Islet of Langerhans (tissue), 1 donor: Measurements from ENCODE around the gene AFAP1L2.

ENCODE experiments used
- FAIRE-seq: peaks from one replicate; lab custom pipeline; 2011; peaks lifted over from hg19 to GRCh38; lab: Jason Lieb, UNC

AFAP1L2 gene

GRCh38 chr10:114408968-114409444, 4.7 kb upstream of the AFAP1L2 start:
- FAIRE-seq, result no peak

DNA sequence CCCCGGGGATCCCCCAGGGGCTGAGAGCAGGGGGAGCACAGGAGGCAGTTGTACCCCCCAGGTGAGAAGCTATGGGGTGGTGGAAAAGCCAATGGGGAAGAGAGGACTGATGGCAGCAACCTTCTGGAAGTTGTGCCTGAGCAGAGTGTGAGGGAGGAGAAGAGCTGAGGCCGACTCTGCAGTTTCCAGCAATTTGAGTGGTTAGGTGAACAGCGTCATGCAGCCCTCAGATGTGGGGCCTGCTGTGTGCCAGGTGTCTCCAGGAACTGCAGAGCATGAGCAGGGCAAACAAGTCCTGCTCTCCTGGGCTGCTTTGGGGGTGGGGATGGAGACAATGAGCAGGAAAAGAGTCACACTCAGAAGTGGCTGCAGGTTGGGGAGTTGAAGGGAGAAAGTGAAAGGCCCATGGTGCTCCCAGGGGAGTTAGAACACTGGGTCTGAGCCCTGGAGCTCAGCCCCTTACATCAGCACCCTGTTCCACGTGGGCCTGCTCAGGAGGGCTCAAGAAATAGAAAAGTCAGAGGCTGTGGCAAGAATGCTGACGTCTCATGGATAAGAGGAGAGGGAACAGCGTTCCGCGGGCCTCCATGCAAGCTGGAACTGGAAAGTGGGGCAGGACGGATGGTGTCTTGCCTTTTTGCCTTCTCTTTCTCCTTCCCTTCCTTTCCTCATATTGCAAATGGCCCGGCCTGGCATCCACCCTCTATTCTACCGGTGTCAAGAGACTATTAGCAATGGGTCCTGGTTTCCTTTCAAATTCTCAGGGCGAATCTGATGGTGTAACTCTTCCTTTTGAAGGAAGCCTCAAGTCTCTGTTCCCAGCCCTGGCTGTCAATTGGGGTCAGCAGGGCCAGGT, 4.0 kb upstream of the AFAP1L2 start:
- no peak for FAIRE-seq

GRCh38 chr10:114406455-114406854, 2.2 kb upstream of the AFAP1L2 start:
- FAIRE-seq, result no peak

DNA sequence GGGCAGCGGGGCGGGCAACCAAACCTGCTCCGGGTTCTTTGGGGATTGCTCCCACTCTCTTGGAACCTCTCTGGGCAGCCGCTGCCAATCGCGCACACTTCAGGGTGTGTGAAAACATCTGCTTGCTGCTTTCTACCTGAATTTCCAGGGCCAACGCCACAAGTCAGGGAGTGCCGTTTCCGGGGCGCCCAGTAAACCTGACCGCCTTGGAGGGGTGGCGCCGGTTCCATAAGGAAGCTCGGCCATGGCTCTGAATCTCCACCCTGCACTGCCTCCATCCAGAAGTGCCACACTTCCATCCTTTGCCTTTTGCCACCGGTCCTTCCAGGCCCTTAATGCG, 679 bp upstream of the AFAP1L2 start:
- no peak for FAIRE-seq

DNA sequence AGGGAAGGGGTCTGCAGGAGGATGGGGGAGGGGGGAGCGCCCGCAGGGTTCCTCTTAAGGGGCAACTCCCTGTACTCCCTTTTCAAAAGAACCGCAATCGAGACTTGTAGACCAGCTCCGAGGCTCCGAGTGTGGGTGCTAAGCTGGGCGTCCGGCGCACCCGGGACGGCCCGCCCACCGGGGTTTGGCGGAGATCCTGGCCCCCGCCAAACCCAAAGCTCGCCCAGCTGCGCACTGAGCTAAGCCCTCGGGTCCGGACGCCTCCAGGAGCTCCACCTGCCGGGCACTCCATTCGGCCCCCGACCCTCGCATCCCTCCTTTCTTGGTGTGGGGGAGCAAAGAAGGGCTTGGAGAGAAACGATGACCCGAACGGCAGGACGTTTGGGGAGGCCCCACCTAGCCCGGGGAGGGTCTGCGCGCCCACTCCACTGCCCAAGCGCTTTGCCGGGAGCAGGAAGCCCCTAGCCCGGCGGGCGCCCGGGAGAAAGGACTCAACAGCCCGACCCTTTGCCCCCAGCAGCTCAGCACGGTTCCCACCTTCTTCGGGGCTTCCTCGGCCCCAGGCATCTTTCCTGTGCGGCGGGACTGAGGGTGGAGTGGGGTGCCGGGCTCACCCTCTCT, 651 bp downstream of the AFAP1L2 start:
- FAIRE-seq, result no peak

- FAIRE-seq, result no peak
Measured at GRCh38 chr10:114402871-114403540, 1.3 kb downstream of the AFAP1L2 start.

- FAIRE-seq, result no peak
Measured at GRCh38 chr10:114402233-114402632, 2.1 kb downstream of the AFAP1L2 start.

DNA sequence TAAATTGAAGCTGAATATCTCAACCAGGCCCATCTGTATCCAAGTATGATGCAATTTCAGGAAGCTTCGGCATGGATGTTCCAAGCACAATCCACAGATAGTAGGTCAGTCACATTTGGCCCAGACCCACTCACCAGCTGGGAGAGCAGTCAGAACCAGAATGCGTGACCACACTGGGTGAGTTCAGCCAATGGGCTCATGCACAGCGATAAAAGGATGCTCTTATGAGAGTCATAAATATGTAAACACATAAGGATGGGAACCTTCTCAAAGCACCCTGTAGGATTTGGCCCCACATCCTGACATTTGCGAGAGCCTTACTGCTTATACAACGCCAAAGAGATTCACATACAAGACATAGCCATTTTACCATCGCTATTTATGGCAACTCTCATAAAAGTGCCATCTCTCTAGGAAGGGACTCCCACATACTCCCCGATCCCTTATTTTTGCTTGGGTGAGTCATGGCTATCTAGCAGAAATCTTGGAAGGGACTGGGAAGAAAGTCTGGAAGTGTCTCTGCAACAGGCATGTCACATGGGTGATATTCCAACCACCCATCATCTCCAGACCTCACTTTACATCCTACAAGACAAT, 3.0 kb downstream of the AFAP1L2 start:
- FAIRE-seq, result no peak

GRCh38 chr10:114400091-114400490, 4.2 kb downstream of the AFAP1L2 start:
- no peak for FAIRE-seq

DNA sequence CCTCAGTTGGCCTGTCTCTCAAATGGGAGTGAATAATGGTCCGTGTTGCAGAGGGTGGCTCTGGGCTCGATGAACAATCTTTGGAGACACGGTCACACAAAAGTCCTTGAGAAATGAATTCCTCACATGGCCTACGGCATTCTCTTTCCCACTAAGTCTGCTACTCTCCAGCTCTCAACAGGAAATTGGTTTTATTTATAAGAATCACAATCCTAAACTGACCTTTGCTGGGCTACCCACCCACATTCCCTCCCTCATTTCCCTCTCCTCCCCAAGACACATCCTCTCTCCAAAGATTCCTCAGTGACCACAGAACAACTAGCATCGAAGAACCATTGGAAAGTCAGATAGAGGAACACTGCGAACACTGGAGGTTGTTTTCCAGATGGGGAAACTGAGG, 4.7 kb downstream of the AFAP1L2 start:
- FAIRE-seq, result no peak

- no peak for FAIRE-seq
Measured at GRCh38 chr10:114398587-114399331, 5.5 kb downstream of the AFAP1L2 start.

DNA sequence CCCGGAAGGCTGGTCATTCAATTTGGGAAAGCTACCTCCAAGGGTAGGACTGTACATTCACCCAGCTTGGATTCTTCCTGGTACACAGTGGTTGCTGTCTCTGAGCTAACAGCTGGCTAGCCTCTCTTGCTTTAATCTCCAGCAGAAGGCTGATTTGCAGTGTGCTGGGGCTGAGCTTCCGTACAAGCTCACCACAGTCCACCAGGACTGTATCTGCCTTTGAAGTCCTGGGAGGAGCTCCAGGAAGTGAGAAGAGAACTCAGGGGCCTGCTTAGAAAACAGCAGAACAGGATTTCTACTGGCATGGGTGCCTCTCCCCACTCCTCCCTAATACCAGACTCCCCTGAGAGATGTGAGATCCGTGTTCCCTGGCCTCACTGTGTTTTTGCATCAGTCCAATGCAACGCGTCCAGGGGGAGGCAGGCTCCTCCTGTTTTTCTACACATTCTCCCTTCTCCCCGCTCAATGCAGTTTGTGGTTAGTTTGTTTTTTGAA, 6.6 kb downstream of the AFAP1L2 start:
- no peak for FAIRE-seq

DNA sequence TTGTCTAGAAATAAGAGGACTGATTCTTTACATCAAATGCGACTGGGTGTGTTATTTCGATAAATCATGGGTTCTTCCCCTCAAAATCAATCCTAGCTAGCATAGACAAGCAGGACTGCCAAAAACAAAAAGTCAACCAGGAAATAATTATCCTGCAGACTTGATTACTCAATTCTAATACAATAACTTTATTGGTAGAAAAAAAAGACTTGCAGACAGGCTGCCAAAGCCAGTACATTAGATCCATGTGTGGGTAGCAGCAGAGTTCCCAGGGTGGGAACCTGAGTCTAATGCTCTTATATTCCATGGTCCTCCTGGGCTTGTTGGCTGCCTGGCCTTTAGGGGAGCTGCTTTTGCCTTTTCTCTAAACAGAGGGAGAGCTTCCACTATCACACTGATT, 7.8 kb downstream of the AFAP1L2 start:
- no peak for FAIRE-seq

GRCh38 chr10:114395366-114396022, 8.8 kb downstream of the AFAP1L2 start:
- FAIRE-seq, result no peak

DNA sequence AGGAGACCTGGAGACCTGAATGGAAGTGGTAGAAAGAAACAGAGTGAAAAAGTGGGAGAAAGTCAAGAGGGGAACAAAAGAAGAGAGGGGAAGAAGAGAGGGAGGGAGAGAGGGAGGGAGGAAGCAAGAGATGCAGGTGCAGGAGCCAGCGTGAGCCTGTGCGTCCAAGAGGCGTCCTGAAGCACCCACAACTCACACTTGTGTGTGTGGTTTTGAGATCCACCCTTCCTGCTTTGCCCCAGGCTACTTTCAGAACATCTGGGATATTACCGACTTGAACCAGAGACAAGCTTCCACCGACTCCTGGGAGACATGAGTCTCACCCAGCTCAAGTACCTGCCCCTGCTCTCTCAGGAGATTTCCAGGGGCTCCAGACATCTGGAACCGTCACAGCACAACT, 9.8 kb downstream of the AFAP1L2 start:
- FAIRE-seq, result no peak

DNA sequence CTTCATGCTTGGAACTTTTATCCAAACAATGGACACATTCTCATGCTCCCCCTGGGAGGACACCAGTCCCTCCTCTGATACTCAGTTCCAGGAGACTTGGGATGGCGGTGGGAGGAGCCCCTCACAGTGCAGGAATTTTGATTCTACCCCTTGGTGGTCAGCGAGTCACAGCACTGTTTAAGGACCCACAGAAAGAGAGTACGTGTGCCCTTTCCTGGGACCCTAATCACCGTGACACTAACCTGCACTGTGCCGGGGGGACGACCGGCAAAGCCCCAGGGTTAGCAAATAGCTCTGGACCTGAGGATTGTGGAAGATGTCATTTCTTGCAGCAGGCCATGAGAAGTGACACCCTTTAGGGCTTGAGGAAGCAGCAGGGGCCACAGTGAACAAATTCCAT, 10.4 kb downstream of the AFAP1L2 start:
- no peak for FAIRE-seq

DNA sequence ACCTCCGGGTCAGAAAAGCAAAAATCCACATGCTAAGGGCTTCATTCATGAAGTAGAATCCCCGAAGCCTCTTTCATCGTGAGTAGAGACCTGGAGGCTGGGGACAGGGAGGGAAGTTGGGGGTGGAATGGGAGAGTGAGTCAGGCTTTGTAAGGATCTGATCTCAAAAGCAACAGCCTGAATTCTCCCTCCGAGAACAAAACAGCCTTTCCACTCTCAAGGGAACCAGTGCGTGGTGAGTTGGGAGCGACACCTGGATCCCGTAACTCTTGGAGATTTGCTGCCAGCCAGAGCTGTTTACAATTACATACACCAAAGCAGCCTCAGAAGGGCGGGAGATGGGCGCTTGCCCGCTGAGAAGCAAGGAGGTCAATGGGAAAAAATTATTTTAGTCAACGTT, 10.8 kb downstream of the AFAP1L2 start:
- FAIRE-seq, result no peak

- no peak for FAIRE-seq
Measured at GRCh38 chr10:114392112-114392835, 12.0 kb downstream of the AFAP1L2 start.

GRCh38 chr10:114391599-114391998, 12.7 kb downstream of the AFAP1L2 start:
- no peak for FAIRE-seq

DNA sequence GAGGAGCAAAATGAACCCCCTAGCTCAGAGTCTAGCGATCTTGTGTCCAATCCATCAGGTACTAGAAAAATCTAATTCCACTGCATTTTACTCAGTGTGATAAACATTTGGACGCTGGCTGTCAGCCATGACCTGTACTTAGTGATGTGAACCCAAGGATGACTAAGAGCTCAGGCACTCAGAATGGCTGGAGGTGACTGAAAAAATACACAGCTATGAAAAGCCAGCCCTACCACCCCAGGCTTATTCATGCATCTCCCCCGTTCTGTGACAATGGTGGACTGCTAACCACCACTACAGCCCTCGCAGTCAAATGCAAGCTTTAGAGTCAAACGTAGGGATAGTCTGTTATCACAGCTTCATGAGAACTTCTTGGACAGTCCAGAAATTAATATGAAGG, 14.9 kb downstream of the AFAP1L2 start:
- no peak for FAIRE-seq

- no peak for FAIRE-seq
Measured at GRCh38 chr10:114388275-114388674, 16.0 kb downstream of the AFAP1L2 start.
